Hematopoietic multipotent progenitor cell treated with erythropoietin and hydrocortisone succinate and interleukin-3 and kit ligand, for 15 days (in vitro differentiated cells): ENCODE data around the gene COQ8A.
"Not testable (repeated sequence)": the region's sequence is repeated elsewhere in the genome, so short reads cannot be mapped to it uniquely, and the experiment has no call there.

Experiments used
- DNase-seq: peaks from one replicate; pipeline ENCODE4 v3.0.0-alpha.2; 2015; ENCODE audit warnings: low spot score

The COQ8A gene

GRCh38 chr1:226953175-226953800 lies 13.2 kb downstream of the COQ8A start:
- DNase-seq: no peak

GRCh38 chr1:226954337-226954736 lies 14.2 kb downstream of the COQ8A start:
- DNase-seq: no peak

GRCh38 chr1:226954777-226955176 lies 14.7 kb downstream of the COQ8A start:
- no peak for DNase-seq

- DNase-seq: not testable (repeated sequence)
These were observed 15.8 kb downstream of the COQ8A start for GRCh38 chr1:226955857-226956256.

- no peak for DNase-seq
These were observed 17.0 kb downstream of the COQ8A start for GRCh38 chr1:226956942-226957713.

GRCh38 chr1:226957714-226958113 lies 17.6 kb downstream of the COQ8A start:
- no peak for DNase-seq

GRCh38 chr1:226958300-226958699 lies 18.2 kb downstream of the COQ8A start:
- DNase-seq: no peak

- DNase-seq: no peak
These were observed 20.2 kb downstream of the COQ8A start for GRCh38 chr1:226960256-226960655.

GRCh38 chr1:226960944-226961765 lies 21.1 kb downstream of the COQ8A start:
- no peak for DNase-seq

GRCh38 chr1:226962421-226963391 lies 22.6 kb downstream of the COQ8A start:
- DNase-seq: no peak

GRCh38 chr1:226964068-226964425 lies 24.0 kb downstream of the COQ8A start:
- DNase-seq: no peak

GRCh38 chr1:226964611-226965486 lies 24.8 kb downstream of the COQ8A start:
- no peak for DNase-seq

GRCh38 chr1:226965581-226966440 lies 25.7 kb downstream of the COQ8A start:
- no peak for DNase-seq

GRCh38 chr1:226966683-226967082 lies 26.6 kb downstream of the COQ8A start:
- no peak for DNase-seq

- DNase-seq: no peak
These were observed 27.6 kb downstream of the COQ8A start for GRCh38 chr1:226967665-226968064.

- DNase-seq: no peak
These were observed 31.7 kb downstream of the COQ8A start for GRCh38 chr1:226971765-226972164.

GRCh38 chr1:226972931-226973330 lies 32.8 kb downstream of the COQ8A start:
- DNase-seq: no peak

GRCh38 chr1:226973371-226973897 lies 33.3 kb downstream of the COQ8A start:
- no peak for DNase-seq

- no peak for DNase-seq
These were observed 33.9 kb downstream of the COQ8A start for GRCh38 chr1:226973898-226974543.
